HG03039 (cell line): ENCODE measurements around the gene SMAD6.

Experiments
- ATAC-seq: cut with Tn5 transposase; IDR thresholded peaks from one replicate; pipeline ENCODE4 v1.9.1; 2021; ENCODE audit warnings: mild to moderate bottlenecking, moderate library complexity; ENCODE audit not compliant: unreplicated experiment

Gene SMAD6

DNA sequence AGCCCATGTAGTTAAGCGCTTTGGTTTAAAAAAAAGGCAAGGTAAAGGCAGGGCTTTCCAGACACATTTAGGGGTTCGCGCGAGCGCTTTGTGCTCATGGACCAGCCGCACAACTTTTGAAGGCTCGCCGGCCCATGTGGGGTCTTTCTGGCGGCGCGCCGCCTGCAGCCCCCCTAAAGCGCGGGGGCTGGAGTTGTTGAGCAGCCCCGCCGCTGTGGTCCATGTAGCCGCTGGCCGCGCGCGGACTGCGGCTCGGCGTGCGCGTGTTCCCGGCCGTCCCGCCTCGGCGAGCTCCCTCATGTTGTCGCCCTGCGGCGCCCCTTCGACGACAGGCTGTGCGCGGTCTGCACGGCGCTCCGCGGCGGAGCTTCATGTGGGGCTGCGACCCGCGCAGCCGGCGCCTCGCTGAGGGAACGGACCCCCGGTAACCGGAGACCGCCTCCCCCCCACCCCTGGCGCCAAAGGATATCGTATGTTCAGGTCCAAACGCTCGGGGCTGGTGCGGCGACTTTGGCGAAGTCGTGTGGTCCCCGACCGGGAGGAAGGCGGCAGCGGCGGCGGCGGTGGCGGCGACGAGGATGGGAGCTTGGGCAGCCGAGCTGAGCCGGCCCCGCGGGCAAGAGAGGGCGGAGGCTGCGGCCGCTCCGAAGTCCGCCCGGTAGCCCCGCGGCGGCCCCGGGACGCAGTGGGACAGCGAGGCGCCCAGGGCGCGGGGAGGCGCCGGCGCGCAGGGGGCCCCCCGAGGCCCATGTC, 927 bp downstream of the SMAD6 start:
- no peak for ATAC-seq

- ATAC-seq: no peak
Observed at GRCh38 chr15:66703540-66703941, 1.5 kb downstream of the SMAD6 start.

DNA sequence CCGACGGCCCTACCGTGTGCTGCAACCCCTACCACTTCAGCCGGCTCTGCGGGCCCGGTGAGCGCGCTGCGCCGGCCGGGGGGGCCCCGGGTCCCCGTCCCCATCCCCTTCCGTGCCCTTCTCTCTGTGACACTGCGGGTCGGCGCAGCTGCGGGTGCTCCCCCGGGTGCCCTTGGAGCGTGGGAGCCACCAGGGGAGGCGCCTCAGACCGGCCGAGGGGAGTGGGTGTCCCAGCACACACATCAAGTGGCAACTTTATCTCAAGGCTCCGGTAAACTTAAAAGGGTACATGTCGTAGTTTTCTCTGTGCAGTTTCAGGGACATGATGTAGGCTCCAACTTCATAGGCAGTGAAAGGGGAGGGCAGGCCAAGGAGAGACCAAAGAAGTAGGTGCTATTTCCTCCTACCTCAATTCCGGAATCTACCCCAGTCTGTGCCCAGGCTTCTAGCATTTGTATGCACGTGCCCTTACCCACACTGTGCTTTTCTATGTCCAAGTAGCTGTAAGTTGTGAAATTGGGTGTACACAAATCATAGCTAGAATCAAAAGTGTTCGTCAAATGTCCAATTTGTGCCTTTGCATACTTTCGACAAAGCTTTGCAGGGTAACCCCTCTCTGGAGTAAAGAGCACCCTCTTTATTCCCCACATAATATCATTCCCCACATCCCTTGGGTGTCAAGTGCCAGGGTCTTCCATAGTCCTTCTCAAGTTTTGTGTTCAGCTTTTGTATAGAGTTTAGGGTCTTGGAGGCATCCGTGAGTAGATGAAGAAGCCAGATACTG, 2.2 kb downstream of the SMAD6 start:
- ATAC-seq: no peak

DNA sequence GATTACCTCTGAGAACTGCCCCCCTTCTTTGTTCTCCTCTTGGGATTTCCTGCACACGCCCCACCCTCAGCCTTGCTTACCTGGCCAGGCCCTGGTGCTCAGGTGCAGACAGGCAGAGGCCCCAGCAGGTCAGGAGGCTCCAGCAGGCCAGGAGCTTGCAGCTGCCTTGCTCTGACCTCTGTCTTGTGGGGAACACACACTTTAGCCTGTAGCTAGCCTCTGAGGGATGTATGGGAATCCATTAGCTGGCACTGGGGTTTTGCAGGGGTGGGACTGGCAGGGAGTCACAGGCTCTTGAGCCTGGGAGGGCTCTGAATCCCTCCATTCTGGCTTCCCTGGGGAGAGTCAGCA, 2.7 kb downstream of the SMAD6 start:
- no peak for ATAC-seq

DNA sequence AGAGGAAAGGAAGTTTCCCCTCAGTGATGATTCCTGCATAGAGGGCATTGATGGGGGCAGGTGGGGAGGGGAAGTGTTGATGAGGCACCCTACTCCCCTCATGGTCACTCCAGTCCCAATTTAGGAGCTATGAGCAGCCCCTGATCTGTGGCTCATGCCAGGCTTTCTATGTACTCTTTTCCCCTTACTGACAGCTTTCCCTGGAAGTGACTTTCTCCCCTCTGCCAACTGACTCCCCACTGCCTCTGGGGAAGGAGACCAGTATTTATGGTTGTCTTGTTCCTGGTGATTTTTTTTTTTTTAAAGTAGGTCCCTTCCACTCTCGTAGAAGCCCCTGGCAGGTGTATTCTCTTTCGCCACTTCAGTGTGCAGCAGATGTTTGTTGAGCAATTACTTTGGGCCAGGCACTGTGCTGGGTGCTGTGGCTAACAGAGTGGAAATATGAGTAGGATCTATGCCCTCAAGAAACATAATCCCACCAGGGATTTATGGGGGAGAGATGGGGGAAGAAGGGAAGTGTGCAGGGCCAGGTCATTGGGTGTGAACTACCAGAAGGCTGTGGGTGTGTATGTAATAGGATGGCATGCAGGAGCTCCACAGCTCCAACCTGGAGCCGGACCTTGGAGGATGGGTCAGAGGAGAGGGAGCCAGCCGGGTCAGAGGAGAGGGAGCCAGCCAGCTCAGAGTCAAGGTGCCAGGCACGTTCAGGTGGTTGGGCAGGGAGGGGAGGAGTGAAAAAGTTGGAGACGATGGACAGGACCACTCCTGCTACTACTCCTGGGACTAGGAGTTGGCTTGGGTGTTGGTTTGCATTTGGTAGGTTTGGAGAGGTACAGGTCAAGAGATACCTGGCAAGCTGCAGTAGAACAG, 3.5 kb downstream of the SMAD6 start:
- no peak for ATAC-seq

DNA sequence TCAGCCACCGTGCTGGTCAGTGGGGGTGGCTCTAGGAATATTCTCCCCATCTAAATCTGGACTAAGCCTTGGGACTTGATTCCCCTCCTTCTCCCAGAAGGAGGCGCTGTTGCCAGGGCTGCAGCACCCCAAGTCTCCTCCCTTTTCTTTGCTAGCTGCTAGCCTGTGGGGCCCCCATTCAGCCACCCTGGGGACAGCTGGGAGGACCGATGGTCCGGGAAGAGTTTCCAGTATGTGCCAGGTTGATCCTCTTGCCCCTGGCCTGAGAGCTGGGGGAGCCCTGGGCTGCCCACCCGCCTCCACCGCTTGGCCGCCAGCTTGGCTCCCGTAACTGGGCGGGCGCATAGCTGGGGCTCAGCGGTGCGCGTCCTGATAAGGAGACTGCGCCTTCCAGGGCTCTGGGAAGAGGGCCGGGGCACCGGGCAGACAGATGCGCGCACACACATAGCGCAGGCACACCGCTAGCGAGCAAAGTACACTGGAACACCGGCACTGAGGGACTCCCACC, 4.2 kb downstream of the SMAD6 start:
- no peak for ATAC-seq

- no peak for ATAC-seq
Observed at GRCh38 chr15:66706840-66707239, 4.8 kb downstream of the SMAD6 start.

- ATAC-seq: no peak
Observed at GRCh38 chr15:66707310-66708082, 5.5 kb downstream of the SMAD6 start.

DNA sequence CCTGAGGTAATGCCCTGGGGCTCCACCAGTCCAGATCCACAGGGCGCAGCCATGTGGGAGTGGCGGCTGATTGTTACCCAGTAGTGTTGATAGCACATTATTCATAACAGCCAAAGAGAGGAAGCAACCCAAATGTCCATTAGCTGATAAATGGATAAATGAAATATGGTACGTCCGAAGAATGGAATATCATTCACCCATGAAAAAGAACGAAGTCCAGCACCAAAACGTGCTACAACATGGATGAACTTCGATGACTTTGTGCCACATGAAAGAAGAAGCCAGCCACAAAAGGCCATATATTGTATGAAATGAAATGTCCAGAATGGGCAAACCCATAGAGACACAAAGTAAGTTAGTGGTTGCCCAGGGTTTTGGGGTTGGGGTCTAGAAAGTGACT, 6.4 kb downstream of the SMAD6 start:
- ATAC-seq: no peak

DNA sequence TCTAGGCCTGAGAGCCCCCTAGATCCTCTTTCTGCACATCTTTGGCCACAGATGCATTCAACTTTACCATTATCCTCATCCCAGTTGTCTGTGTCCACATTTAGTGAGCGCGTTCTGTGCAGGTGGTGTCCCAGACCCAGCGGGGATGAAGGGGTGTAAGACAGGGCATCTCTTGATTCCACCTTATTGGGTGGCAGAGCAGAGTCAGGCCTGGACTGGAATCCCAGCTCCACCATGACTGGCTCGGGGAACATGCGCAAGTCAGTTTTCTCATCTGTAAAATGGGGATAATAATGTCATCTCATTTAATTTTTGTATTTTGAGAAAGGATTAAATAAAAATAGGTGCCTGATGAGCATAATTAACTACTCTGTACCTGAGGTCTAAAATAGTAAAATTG, 7.8 kb downstream of the SMAD6 start:
- ATAC-seq: no peak

DNA sequence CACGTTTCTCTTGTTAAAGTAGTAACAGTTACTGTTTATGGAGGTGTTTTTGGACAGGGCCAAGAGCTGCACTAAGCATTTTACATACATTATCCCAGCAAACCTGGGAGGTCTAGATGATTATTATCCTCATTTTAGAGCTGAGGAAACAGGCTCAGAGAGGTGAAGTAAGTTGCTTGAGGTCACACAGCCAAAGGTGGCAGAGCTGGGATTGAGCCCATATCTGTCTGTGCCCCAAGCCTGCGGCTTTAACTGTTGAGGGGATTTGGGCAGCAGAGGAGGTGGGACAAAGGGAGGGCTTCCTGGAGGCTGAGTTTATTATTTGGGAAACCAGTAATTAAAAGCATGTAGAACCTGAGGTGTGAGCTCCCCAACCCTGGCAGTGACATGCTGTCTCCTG, 9.2 kb downstream of the SMAD6 start:
- ATAC-seq: no peak

DNA sequence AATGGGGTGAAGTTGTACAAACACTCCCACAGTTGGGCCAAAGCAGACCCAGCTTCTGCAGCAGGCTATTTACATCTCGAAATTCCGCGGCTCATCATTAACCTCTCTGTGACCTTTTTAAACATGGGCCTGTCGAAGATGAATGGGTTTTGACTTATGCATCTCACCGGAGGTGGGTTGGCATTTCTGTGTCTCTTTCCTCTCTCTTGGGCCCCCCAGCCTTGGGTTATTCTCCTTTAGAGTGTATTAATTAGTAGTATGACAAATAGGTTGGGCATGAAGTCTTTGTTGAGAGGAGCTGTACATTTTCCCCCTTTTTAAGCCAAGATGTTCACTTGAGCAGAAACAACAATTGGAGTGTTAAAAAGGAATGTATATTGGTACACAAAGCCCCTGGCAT, 9.8 kb downstream of the SMAD6 start:
- no peak for ATAC-seq

DNA sequence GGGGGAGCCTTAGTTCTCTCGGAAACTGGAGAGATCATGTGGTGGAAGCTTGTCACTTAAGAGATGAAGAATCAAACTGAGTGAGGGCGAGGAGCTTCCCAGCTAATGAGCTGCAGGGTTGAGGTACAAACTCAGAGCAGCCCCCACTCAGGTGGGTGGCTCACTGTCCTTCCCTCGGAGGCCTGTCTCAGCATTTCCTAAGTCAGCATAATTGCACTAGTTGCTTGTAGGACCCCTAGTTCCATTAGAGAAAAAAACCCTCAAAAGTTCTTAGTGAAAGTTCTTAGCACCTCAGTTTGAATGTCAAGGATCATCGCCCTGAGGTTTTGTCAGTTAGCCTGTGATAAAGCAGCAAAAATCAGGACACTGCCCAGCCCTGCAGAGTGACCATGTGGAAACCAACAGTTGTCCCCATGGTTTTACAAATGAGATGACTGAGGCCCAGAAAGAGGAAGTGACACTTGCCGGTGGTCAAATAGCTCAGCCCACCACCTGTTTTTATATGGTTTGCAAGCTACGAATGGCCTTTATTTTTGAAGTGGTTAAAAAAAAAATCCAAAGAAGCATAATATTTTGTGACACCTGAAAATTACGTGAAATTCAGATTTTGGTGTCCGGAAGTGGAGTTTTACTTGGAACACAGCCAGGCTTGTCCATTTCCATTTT, 11.9 kb downstream of the SMAD6 start:
- no peak for ATAC-seq

GRCh38 chr15:66714543-66714981, 12.5 kb downstream of the SMAD6 start:
- ATAC-seq: no peak

GRCh38 chr15:66715181-66715624, 13.2 kb downstream of the SMAD6 start:
- no peak for ATAC-seq

GRCh38 chr15:66715720-66716655, 14.0 kb downstream of the SMAD6 start:
- ATAC-seq: no peak

DNA sequence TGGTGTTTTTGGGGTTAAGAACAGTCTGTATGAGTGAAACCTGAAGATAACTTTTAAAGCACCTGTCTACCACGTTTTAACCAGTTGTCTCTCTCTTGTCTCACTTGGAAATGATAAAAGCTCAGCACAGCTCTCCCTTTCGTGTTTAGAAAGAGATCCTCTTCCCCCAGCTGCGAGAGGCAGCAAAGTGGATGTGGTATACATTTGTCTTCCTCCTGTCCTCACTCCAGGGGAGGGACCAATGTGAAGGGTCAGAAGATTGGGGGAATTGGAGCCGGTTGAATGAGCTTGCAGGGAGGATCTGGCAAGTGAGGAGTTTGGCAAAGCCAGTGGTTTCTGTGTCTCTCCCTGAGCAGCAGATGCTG, 14.6 kb downstream of the SMAD6 start:
- ATAC-seq: no peak

DNA sequence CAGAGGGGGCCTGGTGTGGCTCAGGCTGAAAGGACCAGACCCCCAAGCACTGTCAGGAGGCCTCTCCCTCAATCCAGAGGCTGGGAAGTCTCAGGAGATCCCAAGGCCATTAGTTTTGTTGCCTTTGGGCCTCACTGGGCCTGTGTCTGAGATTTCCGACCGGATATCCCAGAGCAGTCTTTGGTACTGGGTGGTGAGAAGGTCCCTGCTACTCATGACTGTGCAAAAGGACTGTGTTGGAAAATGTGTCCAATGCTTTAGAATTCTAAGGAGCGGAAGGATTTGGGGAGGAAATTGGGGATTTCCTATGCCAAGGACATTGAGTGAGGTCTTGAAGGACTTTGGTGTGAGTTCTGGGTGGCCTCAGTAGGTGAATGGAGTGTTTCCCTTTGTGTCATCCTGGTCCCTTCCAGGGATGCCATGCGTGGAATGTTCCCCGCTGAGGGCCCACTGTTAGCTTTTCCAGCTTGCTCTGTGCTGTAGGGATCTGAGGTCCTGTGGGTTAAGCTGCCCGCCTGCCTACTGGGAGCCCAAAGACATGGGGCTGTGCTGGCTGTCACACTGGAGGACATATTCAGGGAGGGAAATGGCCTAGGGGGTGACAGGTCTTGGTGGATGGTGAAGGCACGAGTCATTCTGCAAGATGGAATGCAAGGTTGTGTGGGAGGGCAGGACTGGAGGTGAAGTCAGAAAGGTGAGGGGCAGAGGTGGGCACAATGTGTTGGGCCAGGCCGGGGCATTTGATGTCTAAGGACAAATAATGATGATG, 16.4 kb downstream of the SMAD6 start:
- no peak for ATAC-seq
